GM18861 (cell line): ENCODE data around the gene FAXDC2.

ENCODE experiments used
- ATAC-seq: cut with Tn5 transposase; IDR thresholded peaks from one replicate; pipeline ENCODE4 v1.9.1; 2021; ENCODE audit not compliant: unreplicated experiment

FAXDC2 gene

GRCh38 chr5:154850255-154851062 is at the start of gene FAXDC2:
Gene FAXDC2, minus strand, starts transcription at chr5:154850603. Its CDS starts 12,425 bp downstream, at chr5:154838178.
- no peak for ATAC-seq

GRCh38 chr5:154900066-154900465 is 49.7 kb upstream of the FAXDC2 start:
- no peak for ATAC-seq

GRCh38 chr5:154899151-154899816 is 48.9 kb upstream of the FAXDC2 start:
- ATAC-seq, result no peak

- no peak for ATAC-seq
These were observed 47.8 kb upstream of the FAXDC2 start for GRCh38 chr5:154898210-154898609.

- ATAC-seq, result no peak
These were observed 46.3 kb upstream of the FAXDC2 start for GRCh38 chr5:154896562-154897165.

- ATAC-seq, result no peak
These were observed 45.5 kb upstream of the FAXDC2 start for GRCh38 chr5:154895606-154896561.

- ATAC-seq, result no peak
These were observed 43.0 kb upstream of the FAXDC2 start for GRCh38 chr5:154893381-154893780.

- no peak for ATAC-seq
These were observed 42.0 kb upstream of the FAXDC2 start for GRCh38 chr5:154892369-154892771.

- ATAC-seq, result no peak
These were observed 35.0 kb upstream of the FAXDC2 start for GRCh38 chr5:154885439-154885838.

- ATAC-seq, result no peak
These were observed 34.0 kb upstream of the FAXDC2 start for GRCh38 chr5:154884424-154884823.

GRCh38 chr5:154881986-154882385 is 31.6 kb upstream of the FAXDC2 start:
- ATAC-seq, result no peak

- no peak for ATAC-seq
These were observed 28.4 kb upstream of the FAXDC2 start for GRCh38 chr5:154878642-154879335.

GRCh38 chr5:154873791-154874331 is 23.5 kb upstream of the FAXDC2 start:
- ATAC-seq, result no peak

GRCh38 chr5:154871734-154872133 is 21.3 kb upstream of the FAXDC2 start:
- ATAC-seq, result no peak

- ATAC-seq, result no peak
These were observed 18.3 kb upstream of the FAXDC2 start for GRCh38 chr5:154868702-154869101.

GRCh38 chr5:154866841-154867240 is 16.4 kb upstream of the FAXDC2 start:
- ATAC-seq, result no peak

GRCh38 chr5:154865466-154866184 is 15.2 kb upstream of the FAXDC2 start:
- ATAC-seq, result no peak

GRCh38 chr5:154863291-154864080 is 13.1 kb upstream of the FAXDC2 start:
- ATAC-seq, result no peak

- no peak for ATAC-seq
These were observed 12.4 kb upstream of the FAXDC2 start for GRCh38 chr5:154862766-154863165.
